GM21717 (cell line): ENCODE measurements around the gene BLOC1S5.
"Not testable (repeated sequence)": the region's sequence is repeated elsewhere in the genome, so short reads cannot be mapped to it uniquely, and the experiment has no call there.

Source experiments
- ATAC-seq: cut with Tn5 transposase; IDR thresholded peaks from one replicate; pipeline ENCODE4 v1.9.1; 2021; ENCODE audit warnings: mild to moderate bottlenecking, moderate library complexity; ENCODE audit not compliant: unreplicated experiment

BLOC1S5 gene

DNA sequence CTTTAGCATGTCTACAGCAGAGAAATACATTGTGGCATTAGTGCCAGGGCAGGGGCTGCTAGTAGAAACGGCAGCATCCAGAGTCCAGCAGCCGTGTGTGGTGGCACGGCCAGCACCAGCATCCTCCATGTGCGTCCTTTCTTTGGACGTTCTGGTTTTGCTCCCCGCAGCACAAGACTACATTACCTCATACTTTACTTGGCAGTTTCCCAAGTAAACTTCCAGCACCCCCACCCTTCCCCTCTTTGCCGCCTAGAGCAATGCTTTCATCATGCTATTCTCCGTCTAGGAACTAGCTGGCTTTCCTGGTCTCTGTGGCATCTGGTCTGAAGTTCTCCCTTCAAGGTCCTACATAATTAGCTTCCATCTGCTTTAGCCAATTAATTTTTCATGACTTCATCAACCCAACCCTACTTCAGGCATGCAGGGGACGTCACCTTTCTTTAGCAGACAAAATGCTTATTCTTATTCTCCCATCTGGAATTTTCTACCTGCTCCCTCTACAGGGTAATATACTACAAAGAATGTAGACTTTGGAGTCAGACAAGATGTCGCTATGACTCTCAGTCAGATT lies 67.6 kb downstream of the BLOC1S5 start:
- ATAC-seq, result no peak

- ATAC-seq, result no peak
Observed at GRCh38 chr6:7993952-7994351, 70.2 kb downstream of the BLOC1S5 start.

DNA sequence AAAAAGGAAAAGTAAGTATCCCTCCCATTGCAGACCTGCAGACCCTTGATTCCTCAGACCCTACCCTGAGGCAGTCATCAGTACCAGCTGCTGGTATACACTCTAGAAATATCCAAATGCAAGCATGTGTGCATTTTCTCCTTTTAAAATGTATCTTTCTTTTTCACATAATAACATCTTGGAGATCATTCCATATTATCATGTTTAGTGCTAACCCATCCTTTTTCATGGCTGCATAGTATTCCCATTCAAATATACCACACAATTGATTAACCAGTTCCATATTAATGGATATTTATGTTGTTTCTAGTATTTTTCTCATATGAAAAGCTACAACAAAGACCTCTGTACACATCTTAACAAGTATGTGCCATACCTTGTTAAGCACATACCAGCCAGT lies 70.8 kb downstream of the BLOC1S5 start:
- ATAC-seq, result no peak

DNA sequence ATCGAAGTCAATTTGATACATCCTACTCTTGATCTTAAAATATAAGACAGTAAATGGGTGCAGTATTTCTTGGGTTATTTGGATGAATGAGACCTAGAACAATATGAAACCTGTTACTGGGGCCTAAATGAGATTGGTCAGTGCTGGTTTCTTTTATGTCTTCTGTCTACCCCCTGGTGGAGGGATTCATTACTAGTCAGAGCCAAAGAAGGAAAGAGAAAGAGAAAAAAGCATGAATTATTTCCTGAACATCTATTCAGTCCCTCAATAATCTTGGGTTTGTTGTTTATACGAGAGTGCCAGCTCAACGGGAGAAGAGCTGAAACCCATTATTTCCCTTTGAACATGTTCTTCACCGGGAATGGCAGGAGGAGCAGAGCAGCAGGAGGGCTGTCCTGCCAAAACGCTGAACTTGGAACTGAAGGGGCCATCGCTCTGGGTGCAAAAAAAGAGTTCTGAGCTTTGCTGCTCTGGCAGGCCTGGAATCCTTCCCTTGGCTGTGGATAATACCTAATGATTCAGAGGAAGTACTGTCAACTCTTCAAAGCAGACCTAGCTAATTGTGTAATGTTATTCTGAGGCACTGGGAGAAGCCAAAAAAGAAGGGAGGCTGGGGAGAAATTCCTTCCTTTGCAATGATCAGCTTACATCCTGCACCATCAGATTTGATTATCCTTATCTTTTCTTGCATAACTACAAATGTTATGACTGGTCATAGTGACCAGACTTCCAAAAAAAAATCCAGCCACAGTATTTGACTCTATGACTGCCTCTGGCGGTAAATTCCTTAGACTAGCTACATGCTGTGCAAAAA lies 72.0 kb downstream of the BLOC1S5 start:
- peak; percentile 90 for ATAC-seq

- peak; percentile 26 for ATAC-seq
Observed at GRCh38 chr6:7991536-7991935, 72.7 kb downstream of the BLOC1S5 start.

DNA sequence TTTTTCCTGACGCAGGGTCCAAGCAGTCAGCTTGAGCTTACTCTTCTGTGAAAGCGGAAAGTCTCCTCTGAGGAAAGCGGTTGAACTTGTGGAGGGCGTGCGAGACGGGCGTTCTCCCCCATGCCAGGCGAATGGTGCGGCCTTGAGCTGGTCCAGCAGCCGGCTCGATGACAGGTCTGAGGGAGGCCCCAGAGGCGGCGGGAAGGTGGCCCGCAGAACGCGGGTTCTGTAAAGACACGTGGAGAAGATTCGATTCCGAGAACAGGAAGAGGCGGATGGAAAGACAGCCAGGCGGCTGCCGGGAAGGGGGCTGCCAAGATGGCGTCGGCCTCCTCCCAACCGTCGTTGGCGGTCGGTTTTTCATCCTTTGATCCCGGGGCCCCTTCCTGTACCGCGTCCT lies 78.0 kb downstream of the BLOC1S5 start:
- no peak for ATAC-seq

GRCh38 chr6:7983967-7984366 lies 80.2 kb downstream of the BLOC1S5 start:
- ATAC-seq, result not testable (repeated sequence)

DNA sequence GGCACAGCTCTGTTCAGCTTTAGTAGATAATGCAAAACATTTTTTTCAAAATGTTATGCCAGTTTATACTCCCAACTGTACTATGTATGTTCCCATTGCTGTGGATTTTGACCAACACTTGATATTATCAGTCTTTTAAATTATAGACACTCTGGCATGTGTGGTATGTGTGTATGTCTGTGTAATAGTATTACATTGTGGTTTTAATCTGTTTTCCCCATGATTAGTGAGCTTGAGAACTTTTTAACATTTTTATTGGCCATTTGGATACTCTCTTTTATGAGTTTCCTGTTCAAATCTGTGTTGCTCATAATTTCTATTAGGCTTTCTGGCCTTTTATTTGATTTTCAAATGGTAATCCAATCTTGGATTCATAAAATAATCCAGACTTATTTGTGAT lies 84.4 kb downstream of the BLOC1S5 start:
- no peak for ATAC-seq

DNA sequence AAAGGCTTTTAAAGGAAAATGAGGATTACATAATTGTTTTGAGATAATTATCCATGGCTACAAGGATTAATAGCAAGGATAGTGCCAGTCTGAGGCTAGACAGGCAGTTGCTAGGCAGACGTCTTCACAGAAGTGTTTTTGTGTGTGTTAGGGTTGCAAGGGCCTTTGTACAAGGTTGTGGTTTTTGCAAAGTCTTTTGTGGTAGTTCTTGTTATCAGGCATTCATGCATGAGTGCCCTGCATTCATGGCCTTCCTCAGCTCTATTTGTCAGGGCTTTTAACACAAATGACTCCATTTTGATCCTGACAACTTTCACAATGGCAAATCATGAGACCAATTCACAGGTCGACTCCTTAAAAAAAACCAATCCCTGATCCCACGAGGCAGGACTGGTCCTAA lies 85.5 kb downstream of the BLOC1S5 start:
- no peak for ATAC-seq

- no peak for ATAC-seq
Observed at GRCh38 chr6:7976485-7977056, 87.6 kb downstream of the BLOC1S5 start.

- ATAC-seq, result no peak
Observed at GRCh38 chr6:7975764-7976146, 88.4 kb downstream of the BLOC1S5 start.

DNA sequence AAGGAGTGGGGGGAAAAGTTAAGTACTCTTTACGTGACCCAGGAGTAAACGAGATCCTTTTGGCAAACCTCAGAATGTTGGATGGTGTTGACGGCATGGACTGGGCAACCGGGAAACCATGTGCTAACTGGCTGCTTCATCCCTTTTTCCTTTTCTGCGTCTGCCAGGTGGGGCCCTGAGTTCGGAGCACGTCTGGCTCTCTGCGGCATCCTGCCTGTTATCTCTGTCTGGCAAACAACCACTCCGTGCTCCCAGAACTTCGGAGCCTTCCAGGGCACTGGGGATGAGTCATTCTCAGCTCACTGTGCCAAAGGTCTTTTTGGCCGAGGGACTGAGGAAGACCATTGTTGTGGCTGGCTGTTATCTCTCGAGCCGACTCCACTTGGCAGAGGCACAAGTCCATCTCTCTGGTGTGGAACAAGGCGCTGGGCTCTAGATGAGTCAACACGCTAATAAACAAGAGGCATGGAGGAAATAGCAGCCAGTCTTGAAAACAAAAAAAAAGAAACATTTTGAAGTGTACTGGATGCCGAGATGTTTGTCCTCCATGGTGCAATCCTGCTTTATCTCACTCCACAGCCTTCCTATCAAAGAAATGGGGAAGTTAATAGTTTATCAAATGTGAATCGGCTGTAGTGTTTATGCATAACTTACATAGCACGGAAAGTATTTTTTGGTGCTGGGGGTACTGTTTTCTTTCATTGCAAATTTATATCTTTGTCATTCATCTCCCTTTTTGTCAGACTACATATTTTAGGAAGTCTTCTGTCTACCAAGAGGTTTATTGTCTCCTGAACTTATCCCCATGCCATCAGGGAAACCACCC lies 89.0 kb downstream of the BLOC1S5 start:
- ATAC-seq, result no peak

DNA sequence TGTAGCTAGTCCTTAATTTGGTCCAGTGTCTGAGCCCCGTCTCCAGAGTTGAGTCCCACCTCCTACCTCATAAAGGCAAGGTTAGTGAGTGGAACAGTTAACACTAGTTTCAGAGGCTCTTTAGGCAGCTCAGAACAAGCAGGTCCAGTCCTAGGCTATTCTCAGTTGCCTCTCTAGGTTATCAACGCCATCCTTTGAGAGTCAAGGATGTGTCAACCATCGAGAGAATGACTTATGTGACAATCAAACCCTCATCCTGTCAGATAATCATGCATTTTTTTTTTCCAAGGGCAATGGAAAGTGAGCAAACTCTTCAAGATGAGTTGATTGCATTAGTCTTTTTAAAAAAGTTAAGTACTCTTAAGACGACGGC lies 89.6 kb downstream of the BLOC1S5 start:
- no peak for ATAC-seq

DNA sequence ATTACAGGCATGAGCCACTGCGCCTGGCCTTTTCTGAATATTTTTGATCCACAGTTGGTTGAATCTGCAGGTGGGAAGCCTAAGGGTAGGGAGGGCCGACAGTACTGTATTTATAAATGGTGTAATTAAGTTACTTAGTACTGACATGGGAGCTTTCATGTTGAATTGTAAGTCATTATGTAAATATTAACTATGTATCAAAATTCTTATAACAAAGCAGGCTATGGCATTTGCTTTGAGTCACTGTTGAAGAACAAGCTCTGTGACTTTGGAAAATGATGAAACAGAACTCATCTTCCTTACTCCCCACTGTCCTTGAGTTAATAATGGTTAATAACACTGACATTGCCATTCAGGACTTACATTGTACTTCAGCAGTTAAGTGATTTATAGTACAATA lies 90.6 kb downstream of the BLOC1S5 start:
- ATAC-seq, result no peak

DNA sequence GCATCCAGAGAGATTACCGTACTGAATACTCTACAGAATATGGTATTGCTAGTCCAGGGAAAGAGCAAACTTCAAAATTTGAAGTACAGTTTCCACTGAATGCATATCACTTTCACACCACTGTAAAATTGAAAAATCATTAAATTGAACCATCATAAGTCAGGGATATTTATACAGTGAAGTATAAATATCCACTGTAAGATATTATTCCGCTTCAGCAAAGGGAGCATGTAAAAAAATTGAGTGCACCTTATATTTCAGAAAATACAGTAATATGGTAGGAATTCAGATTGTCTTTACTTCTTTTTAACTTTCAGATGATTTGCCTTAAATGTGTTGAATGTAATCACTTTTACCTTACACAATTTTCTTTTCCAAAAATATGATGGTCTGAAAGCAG lies 92.7 kb downstream of the BLOC1S5 start:
- no peak for ATAC-seq

DNA sequence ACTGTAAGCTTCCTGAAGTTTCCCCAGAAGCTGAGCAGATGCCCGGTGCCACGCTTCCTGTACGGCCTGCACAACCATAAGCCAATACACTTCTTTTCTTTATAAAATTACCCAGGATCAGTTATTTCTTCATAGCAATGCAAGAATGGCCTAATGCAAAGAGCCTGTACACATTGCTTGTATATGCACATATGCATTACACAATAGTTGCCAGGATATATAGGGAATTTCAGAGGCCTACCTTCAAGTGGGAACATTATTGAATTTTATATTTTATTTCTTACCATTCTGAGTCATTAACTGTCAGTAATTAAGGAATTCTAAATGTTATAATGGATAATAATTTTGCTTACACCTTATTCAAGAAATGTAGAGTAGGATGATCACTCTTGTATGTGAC lies 93.6 kb downstream of the BLOC1S5 start:
- no peak for ATAC-seq
